GM12872 (cell line): ENCODE measurements around the gene FXYD3.

Source experiments
- CTCF ChIP-seq: IDR thresholded peaks from 3 replicates; pipeline ENCODE4 v1.5.1; 2011; ENCODE audit warnings: low read depth, mild to moderate bottlenecking, low read length, moderate library complexity; ENCODE audit not compliant: insufficient read depth

The FXYD3 gene

GRCh38 chr19:35144600-35145436 lies 29.2 kb downstream of the FXYD3 start:
- TF ChIP-seq CTCF = no peak

GRCh38 chr19:35146746-35147459 lies 31.3 kb downstream of the FXYD3 start:
- TF ChIP-seq CTCF = no peak

DNA sequence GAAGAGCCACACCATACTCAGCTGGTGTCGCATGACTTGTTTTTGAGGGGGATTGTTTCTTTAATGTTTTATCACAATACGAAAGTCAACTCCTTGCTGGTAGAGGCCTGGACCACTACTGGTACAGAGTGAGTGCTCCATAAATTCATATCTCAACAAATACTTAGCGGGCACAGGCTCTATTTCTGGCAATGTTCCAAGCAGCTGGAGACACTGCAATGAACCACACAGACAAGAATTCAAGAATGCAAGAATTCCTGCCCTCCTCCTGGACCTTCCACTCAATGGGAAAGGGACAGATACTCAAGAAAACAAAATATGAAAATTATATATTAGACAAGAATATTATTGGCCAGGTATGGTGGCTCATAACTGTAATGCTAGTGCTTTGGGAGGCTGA lies 33.8 kb downstream of the FXYD3 start:
- no peak for TF ChIP-seq CTCF

DNA sequence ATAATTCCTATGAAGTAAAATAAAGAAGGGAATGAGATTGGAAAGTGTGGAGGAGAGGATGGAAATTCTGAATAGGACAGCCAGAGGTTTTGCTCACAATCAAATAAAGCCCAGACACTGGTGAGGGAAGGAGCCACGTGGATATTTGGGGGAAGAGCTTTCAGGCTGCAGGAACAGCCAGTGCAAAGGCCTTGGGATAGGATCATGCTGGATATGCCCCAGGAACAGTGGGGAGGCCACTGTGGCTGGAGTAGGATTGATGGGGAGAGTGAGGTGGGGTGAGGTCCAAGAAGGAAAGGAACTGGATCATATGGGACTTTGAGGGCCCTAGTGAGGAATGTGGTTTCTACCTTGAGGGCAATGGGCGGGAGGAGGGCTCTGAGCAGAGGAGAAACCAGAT lies 34.8 kb downstream of the FXYD3 start:
- TF ChIP-seq CTCF = no peak

- TF ChIP-seq CTCF = no peak
Measured at GRCh38 chr19:35151273-35152065, 35.8 kb downstream of the FXYD3 start.

DNA sequence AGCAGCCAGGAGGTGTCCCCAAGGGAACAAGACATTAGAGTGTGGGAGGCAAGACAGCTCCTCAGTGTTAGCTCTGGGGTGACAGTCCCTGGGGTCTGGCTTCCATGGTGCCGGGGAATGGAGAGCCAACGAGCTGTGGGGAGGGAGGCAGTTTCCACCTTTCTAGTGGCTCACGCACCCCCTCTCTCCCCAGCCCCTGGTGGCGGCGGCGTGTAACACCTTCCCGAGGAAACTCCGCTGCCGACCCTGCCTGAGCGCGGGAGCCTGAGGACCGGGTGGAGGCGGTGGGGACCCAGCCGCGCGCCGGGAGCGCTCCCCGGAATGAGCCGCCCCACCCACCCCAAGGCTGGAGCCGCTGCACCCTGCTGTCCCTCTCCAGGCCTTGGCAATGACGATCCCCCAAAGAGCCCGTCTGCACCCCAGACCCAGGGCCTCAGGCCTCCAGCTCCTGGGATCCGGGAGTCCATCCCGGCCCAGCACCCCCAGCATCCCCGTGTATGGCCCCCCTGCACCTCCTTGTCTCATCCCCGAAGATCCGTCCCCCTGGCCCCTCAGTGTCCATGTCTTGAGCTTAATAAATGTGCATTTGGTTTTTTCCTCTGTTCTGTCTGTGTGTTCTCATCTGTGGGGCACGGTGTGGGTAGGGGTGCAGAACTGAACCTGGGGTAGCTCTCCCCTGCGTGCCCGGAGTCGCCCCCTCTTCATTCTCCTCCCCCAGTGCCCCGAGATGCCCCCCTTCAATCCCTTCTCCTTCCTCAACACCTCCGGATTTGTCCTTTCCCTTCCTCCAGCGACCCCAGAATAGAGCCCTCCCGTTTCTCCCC lies 38.3 kb downstream of the FXYD3 start:
- peak; percentile 80 for TF ChIP-seq CTCF
